ENCODE data around the gene HYPK.
A peak's percentile ranks its signal among the peaks of the same experiment; 100 is the strongest.

HYPK gene

GRCh38 chr15:43772624-43773023, 27.8 kb upstream of the HYPK start:
- TF ChIP-seq CTCF (IDR thresholded peaks at IDR 0.05; ENCODE audit: low read depth, low read length, missing control alignments) = no peak
- no peak overlapping the region for H3K4me3 ChIP-seq (ENCODE audit: low read depth, low read length)
- in situ Hi-C loops (cut with HindIII; ENCODE audit: low sequenced_read_pairs) = no loop called here
- DNase-seq (ENCODE audit: low read depth) = no peak

GRCh38 chr15:43774062-43774461, 26.3 kb upstream of the HYPK start:
- DNase-seq (ENCODE audit: low read depth) = no peak
- in situ Hi-C loops (cut with HindIII; ENCODE audit: low sequenced_read_pairs) = no loop called here

GRCh38 chr15:43775411-43775965, 24.9 kb upstream of the HYPK start:
- in situ Hi-C loops (cut with HindIII; ENCODE audit: low sequenced_read_pairs) = no loop called here
- no peak for DNase-seq (ENCODE audit: low read depth)
- peak; percentile 42 for TF ChIP-seq CTCF (IDR thresholded peaks at IDR 0.05; ENCODE audit: low read depth, low read length, missing control alignments)
- no peak overlapping the region for H3K4me3 ChIP-seq (ENCODE audit: low read depth, low read length)

More at GRCh38 chr15:43774062-43774461, 26.3 kb upstream of the HYPK start:
- no peak for TF ChIP-seq CTCF (IDR thresholded peaks at IDR 0.05; ENCODE audit: low read depth, low read length, missing control alignments)
- no peak overlapping the region for H3K4me3 ChIP-seq (ENCODE audit: low read depth, low read length)

GRCh38 chr15:43776101-43776717, 24.2 kb upstream of the HYPK start:
- no peak for TF ChIP-seq CTCF (IDR thresholded peaks at IDR 0.05; ENCODE audit: low read depth, low read length, missing control alignments)
- no peak for DNase-seq (ENCODE audit: low read depth)
- in situ Hi-C loops (cut with HindIII; ENCODE audit: low sequenced_read_pairs) = no loop called here

GRCh38 chr15:43776718-43777266, 23.6 kb upstream of the HYPK start, which contains the start of gene ELL3:
TSS of gene ELL3 (minus strand) at chr15:43776966. CDS start at chr15:43776901, 65 bp downstream.
- DNase-seq (ENCODE audit: low read depth) = no peak
- no peak for TF ChIP-seq CTCF (IDR thresholded peaks at IDR 0.05; ENCODE audit: low read depth, low read length, missing control alignments)
- H3K4me3 ChIP-seq (ENCODE audit: low read depth, low read length) = peak within 1 kb of the TSS; percentile 52
- in situ Hi-C loops (cut with HindIII; ENCODE audit: low sequenced_read_pairs) = no loop called here

More at GRCh38 chr15:43776101-43776717, 24.2 kb upstream of the HYPK start:
- H3K4me3 ChIP-seq (ENCODE audit: low read depth, low read length) = peak overlapping the region; percentile 52

GRCh38 chr15:43777267-43777914, 23.0 kb upstream of the HYPK start:
- in situ Hi-C loops (cut with HindIII; ENCODE audit: low sequenced_read_pairs) = no loop called here
- DNase-seq (ENCODE audit: low read depth) = no peak
- peak overlapping the region; percentile 52 for H3K4me3 ChIP-seq (ENCODE audit: low read depth, low read length)
- peak; percentile 64 for TF ChIP-seq CTCF (IDR thresholded peaks at IDR 0.05; ENCODE audit: low read depth, low read length, missing control alignments)

All from astrocyte of the cerebellum (primary cell).